DOHH2 (cell line): ENCODE measurements around the gene MCUB.

Experiments
- H3F3A ChIP-seq: fragments of 200-600 bp; sonication (generic), shearing (Covaris generic); 2 replicates; pipeline ENCODE4 v1.6.0; 2016; ENCODE audit warnings: antibody characterized with exemption, mild to moderate bottlenecking; ENCODE audit not compliant: control insufficient read depth, insufficient read depth
- H3K27ac ChIP-seq: fragments of 200-600 bp; sonication (generic); 2 replicates; pipeline ENCODE4 v1.5.1; 2014; ENCODE audit warnings: low read depth, mild to moderate bottlenecking, low read length, moderate library complexity
- H3K27me3 ChIP-seq: fragments of 200-600 bp; sonication (generic); 2 replicates; pipeline ENCODE4 v1.6.1; 2014; ENCODE audit warnings: mild to moderate bottlenecking, low read length, mixed read lengths; ENCODE audit not compliant: control insufficient read depth
- H3K36me3 ChIP-seq: fragments of 200-600 bp; sonication (generic); 2 replicates; pipeline ENCODE4 v1.6.1; 2014; ENCODE audit warnings: mild to moderate bottlenecking, low read length, moderate library complexity, mixed read lengths; ENCODE audit not compliant: control insufficient read depth
- H3K4me1 ChIP-seq: fragments of 200-600 bp; sonication (generic); 2 replicates; pipeline ENCODE4 v1.6.1; 2014; ENCODE audit warnings: mild to moderate bottlenecking, low read length, mixed read lengths; ENCODE audit not compliant: control insufficient read depth
- H3K4me2 ChIP-seq: fragments of 200-600 bp; sonication (generic); 2 replicates; pipeline ENCODE4 v1.6.0; 2014; ENCODE audit warnings: mild to moderate bottlenecking, low read length, moderate library complexity
- H3K4me3 ChIP-seq: fragments of 200-600 bp; sonication (generic); 2 replicates; pipeline ENCODE4 v1.5.1; 2014; ENCODE audit warnings: mild to moderate bottlenecking, low read length, mixed read lengths
- H3K79me2 ChIP-seq: fragments of 200-600 bp; sonication (generic); 2 replicates; pipeline ENCODE4 v1.6.1; 2014; ENCODE audit warnings: mild to moderate bottlenecking, low read length, mixed read lengths; ENCODE audit not compliant: control insufficient read depth
- H3K9me2 ChIP-seq: fragments of 200-600 bp; sonication (generic); replicated peaks from 2 replicates; pipeline ENCODE4 v1.6.1; 2014; ENCODE audit warnings: mild to moderate bottlenecking, low read length, mixed read lengths; ENCODE audit not compliant: control insufficient read depth
- H3K9me3 ChIP-seq: fragments of 200-600 bp; sonication (generic); 2 replicates; pipeline ENCODE4 v1.6.1; 2014; ENCODE audit warnings: antibody characterized with exemption, low read length, mixed read lengths; ENCODE audit not compliant: control insufficient read depth, insufficient read depth
- H4K20me1 ChIP-seq: fragments of 200-600 bp; sonication (generic); 2 replicates; pipeline ENCODE4 v1.6.0; 2014; ENCODE audit warnings: low read depth, mild to moderate bottlenecking, antibody characterized with exemption, low read length, moderate library complexity; ENCODE audit not compliant: control insufficient read depth, insufficient read depth
- EZH2phosphoT487 ChIP-seq: fragments of 200-600 bp; sonication (generic); IDR thresholded peaks from 2 replicates; pipeline ENCODE4 v1.6.1; 2017; ENCODE audit warnings: borderline replicate concordance, mild to moderate bottlenecking, antibody characterized with exemption, low read length, moderate library complexity, mixed read lengths
- TF ChIP-seq, protein P1 (sequence below): fragments of 200-600 bp; sonication (generic); IDR thresholded peaks from one replicate; pipeline ENCODE4 v1.5.1; 2014; ENCODE audit warnings: antibody characterized with exemption, mild to moderate bottlenecking, low read depth, low read length; ENCODE audit not compliant: poor library complexity, severe bottlenecking

Gene MCUB

DNA sequence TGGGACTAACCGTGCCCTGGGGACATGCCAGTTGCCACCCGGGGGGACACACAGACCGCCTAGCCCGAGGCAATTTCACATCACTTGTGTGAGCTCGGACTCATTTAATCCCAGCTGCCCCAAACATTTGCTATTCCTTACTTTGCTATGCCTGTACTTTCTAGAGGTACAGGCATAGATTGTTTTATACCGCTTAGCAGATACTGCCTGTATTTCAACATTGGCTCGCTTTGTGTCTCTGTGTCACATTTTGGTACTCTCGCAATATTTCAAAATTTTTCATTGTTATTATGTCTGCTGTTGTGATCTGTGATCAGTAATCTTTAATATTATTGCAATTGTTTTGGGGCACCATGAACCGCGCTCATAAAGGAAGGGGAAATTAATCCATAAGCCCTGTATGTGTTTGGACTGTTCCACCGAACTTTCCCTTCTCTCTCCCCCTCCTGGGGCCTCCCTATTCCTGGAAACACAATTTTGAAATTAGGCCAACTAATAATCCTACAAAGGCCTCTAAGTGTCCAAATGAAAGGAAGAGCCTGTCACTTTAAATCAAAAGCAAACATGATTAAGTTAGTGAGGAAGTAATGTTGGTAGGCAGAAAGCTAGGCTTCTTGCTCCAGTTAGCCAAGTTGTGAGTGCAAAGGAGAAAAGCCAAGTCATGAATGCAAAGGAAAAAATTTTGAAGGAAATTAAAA lies 143.8 kb downstream of the MCUB start:
- peaks cover 6% of the 10 kb centered on the region; the same call in 1 of the 2 replicates for H3F3A ChIP-seq
- H3K27me3 ChIP-seq, result no peaks in the 10 kb centered on the region
- TF ChIP-seq, protein P1, sequence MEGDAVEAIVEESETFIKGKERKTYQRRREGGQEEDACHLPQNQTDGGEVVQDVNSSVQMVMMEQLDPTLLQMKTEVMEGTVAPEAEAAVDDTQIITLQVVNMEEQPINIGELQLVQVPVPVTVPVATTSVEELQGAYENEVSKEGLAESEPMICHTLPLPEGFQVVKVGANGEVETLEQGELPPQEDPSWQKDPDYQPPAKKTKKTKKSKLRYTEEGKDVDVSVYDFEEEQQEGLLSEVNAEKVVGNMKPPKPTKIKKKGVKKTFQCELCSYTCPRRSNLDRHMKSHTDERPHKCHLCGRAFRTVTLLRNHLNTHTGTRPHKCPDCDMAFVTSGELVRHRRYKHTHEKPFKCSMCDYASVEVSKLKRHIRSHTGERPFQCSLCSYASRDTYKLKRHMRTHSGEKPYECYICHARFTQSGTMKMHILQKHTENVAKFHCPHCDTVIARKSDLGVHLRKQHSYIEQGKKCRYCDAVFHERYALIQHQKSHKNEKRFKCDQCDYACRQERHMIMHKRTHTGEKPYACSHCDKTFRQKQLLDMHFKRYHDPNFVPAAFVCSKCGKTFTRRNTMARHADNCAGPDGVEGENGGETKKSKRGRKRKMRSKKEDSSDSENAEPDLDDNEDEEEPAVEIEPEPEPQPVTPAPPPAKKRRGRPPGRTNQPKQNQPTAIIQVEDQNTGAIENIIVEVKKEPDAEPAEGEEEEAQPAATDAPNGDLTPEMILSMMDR, result no peak
- no peak for TF ChIP-seq EZH2phosphoT487
- H4K20me1 ChIP-seq, result no peaks in the 10 kb centered on the region
- peak overlapping the region; percentile 84 for H3K4me3 ChIP-seq
- H3K4me2 ChIP-seq, result peak overlapping the region; percentile 82
- peaks cover 20% of the 10 kb centered on the region for H3K4me1 ChIP-seq
- H3K36me3 ChIP-seq, result no peaks in the 10 kb centered on the region
- no peaks in the 10 kb centered on the region for H3K79me2 ChIP-seq
- H3K9me2 ChIP-seq, result no peaks in the 10 kb centered on the region
- H3K27ac ChIP-seq, result no peak overlapping the region
- H3K9me3 ChIP-seq, result no peaks in the 10 kb centered on the region

DNA sequence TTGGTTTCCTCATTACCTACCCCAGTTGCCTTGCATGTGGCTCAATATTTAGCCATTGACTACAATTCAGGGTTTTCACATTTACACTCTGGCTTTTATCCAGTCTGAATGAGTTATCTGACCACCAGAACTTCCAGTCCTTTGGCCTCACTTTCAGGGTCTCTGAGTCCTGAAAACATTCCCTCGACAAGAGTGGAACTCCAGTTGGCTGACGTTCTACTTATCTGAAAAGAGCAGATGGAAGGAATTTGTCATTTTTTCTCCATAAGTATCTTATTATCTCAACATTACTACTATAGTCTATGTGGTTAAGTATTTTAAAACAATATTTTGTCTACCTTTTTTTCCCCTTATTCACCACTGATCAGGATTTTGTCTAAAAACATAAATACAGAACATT lies 148.4 kb downstream of the MCUB start:
- no peak for TF ChIP-seq EZH2phosphoT487
- TF ChIP-seq, protein P1, result no peak
- H3K4me2 ChIP-seq, result no peak overlapping the region
- peaks cover 14% of the 10 kb centered on the region for H3K4me1 ChIP-seq
- no peak overlapping the region for H3K27ac ChIP-seq
- H3K4me3 ChIP-seq, result no peak overlapping the region
- H3K9me2 ChIP-seq, result no peaks in the 10 kb centered on the region
- no peaks in the 10 kb centered on the region for H3K79me2 ChIP-seq
- H3K9me3 ChIP-seq, result no peaks in the 10 kb centered on the region
- H3K36me3 ChIP-seq, result peaks cover 17% of the 10 kb centered on the region
- H4K20me1 ChIP-seq, result no peaks in the 10 kb centered on the region
- no peaks in the 10 kb centered on the region for H3K27me3 ChIP-seq
- peaks cover 8% of the 10 kb centered on the region for H3F3A ChIP-seq

DNA sequence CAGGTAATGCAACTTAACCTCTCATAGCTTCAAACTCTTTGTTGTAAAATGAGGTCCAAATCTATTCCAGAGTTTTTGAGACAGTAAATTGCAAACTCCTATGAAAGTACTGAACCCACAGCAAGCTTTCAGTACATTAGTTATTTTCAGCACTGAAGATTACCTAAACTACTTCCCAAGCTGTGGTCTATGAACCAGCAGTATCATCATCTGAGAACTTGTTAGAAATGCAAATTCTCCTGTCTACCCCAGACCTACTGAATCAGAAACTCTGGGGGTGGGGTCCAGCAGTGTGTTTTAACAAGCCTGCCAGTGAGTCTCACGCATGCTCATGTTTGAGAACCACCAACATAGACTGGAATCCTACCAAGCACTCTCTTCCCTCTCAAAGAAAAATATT lies 148.9 kb downstream of the MCUB start:
- Histone ChIP-seq H3F3A (peaks cover 6% of the 10 kb centered on the region), H3K36me3 (peaks cover 21% of the 10 kb centered on the region), H3K27ac (no peak overlapping the region), H4K20me1 (no peaks in the 10 kb centered on the region), H3K4me3 (no peak overlapping the region), H3K9me3 (no peaks in the 10 kb centered on the region), H3K27me3 (no peaks in the 10 kb centered on the region), H3K4me1 (peaks cover 8% of the 10 kb centered on the region), H3K9me2 (no peaks in the 10 kb centered on the region), H3K4me2 (no peak overlapping the region), H3K79me2 (no peaks in the 10 kb centered on the region)
- TF ChIP-seq, protein P1, result no peak
- TF ChIP-seq EZH2phosphoT487, result no peak
